Right atrium auricular region (tissue), 2 donors: Measurements from ENCODE around the gene CLIP1. TPM values are rescaled to one million over a fixed set of nuclear protein-coding genes. Genes with fewer than 3 reads are reported as not detected.
"Not testable (repeated sequence)": the region's sequence is repeated elsewhere in the genome, so short reads cannot be mapped to it uniquely, and the experiment has no call there.

Source experiments
- DNase-seq: peaks from one replicate; pipeline ENCODE4 v3.0.0-alpha.2; 2019; ENCODE audit warnings: low spot score
- H3K27ac ChIP-seq, 2 donors: fragments of 200-600 bp; sonication (generic); 1 replicate in 1 of 2; 2 replicates in 1 of 2; pipeline ENCODE4 v1.5.1; 2016 to 2019
- H3K27me3 ChIP-seq, 2 donors: fragments of 200-600 bp; sonication (generic); one replicate each; pipeline versions ENCODE4 v1.5.1 to v1.6.0; 2017 to 2019
- H3K36me3 ChIP-seq: fragments of 200-600 bp; sonication (generic); one replicate; pipeline ENCODE4 v1.5.1; 2016
- H3K4me1 ChIP-seq, 2 donors: fragments of 200-600 bp; sonication (generic); one replicate each; pipeline versions ENCODE4 v1.5.1 to v1.6.0; 2017 to 2019
- H3K4me3 ChIP-seq, 2 donors: fragments of 200-600 bp; sonication (generic); 1 replicate in 1 of 2; 2 replicates in 1 of 2; pipeline ENCODE4 v1.5.1; 2017 to 2019; ENCODE audit warnings: mild to moderate bottlenecking in 1 of 2, moderate library complexity in 1 of 2
- H3K9me3 ChIP-seq, 2 donors: fragments of 200-600 bp; sonication (generic); one replicate each; pipeline ENCODE4 v1.5.1; 2019
- total RNA-seq, 2 donors: library from RNA; depleted of rRNA; stranded (reverse); fragments of >200 nt; gene quantifications; one replicate each; pipeline ENCODE4 v1.1.0, GENCODE V29; 2016
- TF ChIP-seq, protein P1 (sequence below), 2 donors: fragments of 200-600 bp; sonication (generic); IDR thresholded peaks; one replicate each; pipeline ENCODE4 v1.5.1; 2019; ENCODE audit warnings: antibody characterized with exemption in 2 of 2

CLIP1 gene
- total RNA-seq, 2 donors from 2014 or later: 91.5 to 153 TPM

DNA sequence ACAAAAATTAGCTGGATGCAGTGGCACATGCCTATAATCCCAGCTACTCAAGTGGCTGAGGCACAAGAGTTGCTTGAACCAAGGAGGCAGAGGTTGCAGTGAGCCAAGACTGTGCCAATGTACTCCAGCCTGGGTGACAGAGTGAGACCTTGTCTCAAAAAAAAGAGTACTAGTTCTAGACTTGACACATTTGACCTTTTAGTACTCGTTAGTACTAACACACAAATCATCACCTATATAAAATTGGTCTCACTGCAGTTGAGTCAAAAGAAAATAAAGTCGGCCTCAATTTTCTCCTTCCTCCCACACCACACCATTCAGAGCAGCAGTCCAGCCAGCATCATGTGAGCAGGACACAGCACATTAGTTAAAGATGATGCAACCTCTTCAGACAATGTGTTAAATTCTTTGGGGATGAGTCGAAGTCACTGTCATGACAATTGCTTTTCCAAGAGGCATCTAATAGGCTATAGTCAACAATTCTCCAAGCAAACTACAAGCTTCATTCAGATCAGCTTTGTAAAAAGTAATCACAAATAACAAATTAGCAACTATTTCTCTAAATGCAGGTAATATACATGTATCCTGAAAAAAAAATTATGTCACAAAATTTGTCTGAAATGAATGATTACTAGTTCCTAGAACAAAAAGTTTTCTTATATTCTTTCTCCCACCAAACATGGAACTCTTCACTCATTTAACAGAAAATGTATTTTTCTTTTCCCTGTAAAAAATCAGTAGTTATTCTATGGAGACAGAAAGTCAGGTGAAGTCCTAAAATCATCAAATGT, 55.6 kb downstream of the CLIP1 start:
- no peaks in the 10 kb centered on the region for H3K9me3 ChIP-seq
- no peak overlapping the region for H3K4me3 ChIP-seq
- no peaks in the 10 kb centered on the region for H3K27me3 ChIP-seq
- H3K36me3 ChIP-seq: peaks cover 7% of the 10 kb centered on the region
- H3K4me1 ChIP-seq: peaks cover 0 to 46% of the 10 kb centered on the region in 2 donors
- peak overlapping the region; percentile 82 to 84 for H3K27ac ChIP-seq
- TF ChIP-seq, protein P1, sequence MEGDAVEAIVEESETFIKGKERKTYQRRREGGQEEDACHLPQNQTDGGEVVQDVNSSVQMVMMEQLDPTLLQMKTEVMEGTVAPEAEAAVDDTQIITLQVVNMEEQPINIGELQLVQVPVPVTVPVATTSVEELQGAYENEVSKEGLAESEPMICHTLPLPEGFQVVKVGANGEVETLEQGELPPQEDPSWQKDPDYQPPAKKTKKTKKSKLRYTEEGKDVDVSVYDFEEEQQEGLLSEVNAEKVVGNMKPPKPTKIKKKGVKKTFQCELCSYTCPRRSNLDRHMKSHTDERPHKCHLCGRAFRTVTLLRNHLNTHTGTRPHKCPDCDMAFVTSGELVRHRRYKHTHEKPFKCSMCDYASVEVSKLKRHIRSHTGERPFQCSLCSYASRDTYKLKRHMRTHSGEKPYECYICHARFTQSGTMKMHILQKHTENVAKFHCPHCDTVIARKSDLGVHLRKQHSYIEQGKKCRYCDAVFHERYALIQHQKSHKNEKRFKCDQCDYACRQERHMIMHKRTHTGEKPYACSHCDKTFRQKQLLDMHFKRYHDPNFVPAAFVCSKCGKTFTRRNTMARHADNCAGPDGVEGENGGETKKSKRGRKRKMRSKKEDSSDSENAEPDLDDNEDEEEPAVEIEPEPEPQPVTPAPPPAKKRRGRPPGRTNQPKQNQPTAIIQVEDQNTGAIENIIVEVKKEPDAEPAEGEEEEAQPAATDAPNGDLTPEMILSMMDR (IDR thresholded peaks at IDR 0.05): no peak
- DNase-seq: peak; percentile 63

DNA sequence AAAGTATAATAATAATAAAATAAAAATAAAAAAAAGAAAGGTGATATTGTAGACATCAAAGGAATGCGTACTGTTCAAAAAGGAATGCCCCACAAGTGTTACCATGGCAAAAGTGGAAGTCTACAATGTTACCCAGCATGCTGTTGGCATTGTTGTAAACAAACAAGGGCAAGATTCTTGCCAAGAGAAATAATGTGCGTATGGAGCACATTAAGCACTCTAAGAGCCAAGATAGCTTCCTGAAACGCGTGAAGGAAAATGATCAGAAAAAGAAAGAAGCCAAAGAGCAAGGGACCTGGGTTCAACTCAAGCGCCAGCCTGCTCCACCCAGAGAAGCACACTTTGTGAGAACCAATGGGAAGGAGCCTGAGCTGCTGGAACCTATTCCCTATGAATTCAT, 57.2 kb downstream of the CLIP1 start:
- H3K4me1 ChIP-seq: peaks cover 0 to 39% of the 10 kb centered on the region in 2 donors
- not testable (repeated sequence) for H3K9me3 ChIP-seq, H3K4me3 ChIP-seq, H3K27me3 ChIP-seq, DNase-seq
- H3K27ac ChIP-seq: peak overlapping the region; percentile 23 to 84
- H3K36me3 ChIP-seq: peaks cover 15% of the 10 kb centered on the region

DNA sequence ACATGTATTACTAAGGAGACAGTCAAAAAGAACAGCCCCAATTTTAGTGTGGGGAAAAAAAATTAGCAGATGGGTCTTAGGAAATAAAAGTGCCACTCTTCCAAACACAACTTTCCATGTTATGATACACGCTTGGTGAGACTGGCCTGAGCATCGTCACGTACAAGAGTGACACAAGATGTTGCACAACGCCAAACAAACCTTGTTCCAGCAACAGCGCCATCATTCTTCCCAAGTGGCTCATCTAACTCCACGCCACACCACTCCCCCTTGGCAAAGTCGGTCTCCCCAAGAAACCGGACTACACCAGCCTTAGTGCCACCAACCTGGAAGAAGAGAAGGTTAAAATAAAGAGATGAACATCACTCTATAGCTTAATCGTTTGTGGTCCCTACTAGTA, 58.7 kb downstream of the CLIP1 start:
- no peaks in the 10 kb centered on the region for H3K27me3 ChIP-seq
- peak overlapping the region in 1 of 2 donors; percentile 7 for H3K27ac ChIP-seq
- peaks cover 0 to 32% of the 10 kb centered on the region in 2 donors for H3K4me1 ChIP-seq
- no peaks in the 10 kb centered on the region for H3K9me3 ChIP-seq
- peak; percentile 81 for DNase-seq
- peaks cover 28% of the 10 kb centered on the region for H3K36me3 ChIP-seq
- no peak overlapping the region for H3K4me3 ChIP-seq
- TF ChIP-seq, protein P1 (IDR thresholded peaks at IDR 0.05): no peak

DNA sequence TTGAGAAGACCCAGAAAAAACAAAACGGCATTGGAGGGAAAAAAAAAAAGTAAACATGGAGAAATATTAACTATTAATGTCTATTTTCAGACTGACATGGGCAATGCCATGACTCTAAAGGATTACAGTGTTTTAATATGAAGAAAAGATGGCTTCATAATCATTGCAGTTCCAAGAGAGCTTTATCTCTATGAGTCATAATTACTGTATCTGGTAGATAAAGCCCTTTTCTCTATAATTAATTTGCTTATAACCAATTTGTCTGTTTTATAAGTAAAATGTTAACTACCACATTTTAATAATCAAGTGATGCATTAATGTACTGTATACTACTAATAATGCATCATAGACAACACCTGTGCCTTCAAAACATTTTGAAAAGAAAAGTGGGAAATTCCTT, 59.7 kb downstream of the CLIP1 start:
- TF ChIP-seq, protein P1 (IDR thresholded peaks at IDR 0.05): no peak
- Histone ChIP-seq H3K27ac (no peak overlapping the region), H3K9me3 (no peaks in the 10 kb centered on the region), H3K4me3 (no peak overlapping the region), H3K27me3 (no peaks in the 10 kb centered on the region), H3K4me1 (peaks cover 0 to 22% of the 10 kb centered on the region in 2 donors), H3K36me3 (peaks cover 28% of the 10 kb centered on the region)
- no peak for DNase-seq

DNA sequence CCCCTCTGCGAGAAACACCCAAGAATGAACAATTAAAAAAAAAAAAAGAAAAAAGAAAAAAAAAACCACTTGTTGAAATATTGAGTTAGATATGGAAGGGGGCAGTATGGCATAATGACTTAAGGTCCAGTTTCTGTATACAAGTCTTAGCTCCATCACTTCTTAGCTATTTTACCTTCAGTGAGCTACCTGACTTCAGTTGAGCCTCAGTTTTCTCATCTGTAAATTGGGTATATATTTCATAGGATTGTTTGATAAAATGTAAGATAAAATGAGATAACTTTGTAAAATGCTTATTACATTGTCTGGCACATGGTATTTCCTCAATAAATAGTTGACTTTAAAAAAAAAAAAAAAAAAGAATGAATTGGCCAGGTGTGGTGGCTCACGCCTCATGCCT, 64.1 kb downstream of the CLIP1 start:
- not testable (repeated sequence) for H3K27me3 ChIP-seq, H3K9me3 ChIP-seq, H3K4me1 ChIP-seq, H3K27ac ChIP-seq, H3K4me3 ChIP-seq, DNase-seq
- peaks cover 55% of the 10 kb centered on the region for H3K36me3 ChIP-seq

DNA sequence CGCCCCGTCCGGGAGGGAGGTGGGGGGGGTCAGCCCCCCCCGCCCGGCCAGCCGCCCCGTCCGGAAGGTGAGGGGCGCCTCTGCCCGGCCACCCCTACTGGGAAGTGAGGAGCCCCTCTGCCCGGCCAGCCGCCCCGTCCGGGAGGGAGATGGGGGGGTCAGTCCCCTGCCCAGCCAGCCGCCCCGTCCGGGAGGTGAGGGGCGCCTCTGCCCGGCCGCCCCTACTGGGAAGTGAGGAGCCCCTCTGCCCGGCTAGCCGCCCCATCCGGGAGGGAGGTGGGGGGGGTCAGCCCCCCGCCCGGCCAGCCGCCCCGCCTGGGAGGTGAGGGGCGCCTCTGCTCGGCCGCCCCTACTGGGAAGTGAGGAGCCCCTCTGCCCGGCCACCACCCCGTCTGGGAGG, 64.9 kb downstream of the CLIP1 start:
- not testable (repeated sequence) for H3K4me3 ChIP-seq, H3K9me3 ChIP-seq, H3K27me3 ChIP-seq, DNase-seq, H3K4me1 ChIP-seq, H3K27ac ChIP-seq
- H3K36me3 ChIP-seq: peaks cover 63% of the 10 kb centered on the region

DNA sequence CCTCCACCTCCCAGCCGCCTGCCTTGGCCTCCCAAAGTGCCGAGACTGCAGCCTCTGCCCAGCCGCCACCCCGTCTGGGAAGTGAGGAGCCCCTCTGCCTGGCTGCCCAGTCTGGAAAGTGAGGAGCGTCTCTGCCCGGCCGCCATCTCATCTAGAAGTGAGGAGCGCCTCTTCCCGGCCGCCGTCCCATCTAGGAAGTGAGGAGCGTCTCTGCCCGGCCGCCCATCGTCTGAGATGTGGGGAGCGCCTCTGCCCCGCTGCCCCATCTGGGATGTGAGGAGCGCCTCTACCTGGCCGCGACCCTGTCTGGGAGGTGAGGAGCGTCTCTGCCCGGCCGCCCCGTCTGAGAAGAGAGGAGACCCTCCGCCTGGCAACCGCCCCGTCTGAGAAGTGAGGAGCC, 65.5 kb downstream of the CLIP1 start:
- not testable (repeated sequence) for H3K9me3 ChIP-seq, H3K27me3 ChIP-seq, H3K27ac ChIP-seq, DNase-seq, H3K4me3 ChIP-seq, H3K4me1 ChIP-seq
- peaks cover 69% of the 10 kb centered on the region for H3K36me3 ChIP-seq

DNA sequence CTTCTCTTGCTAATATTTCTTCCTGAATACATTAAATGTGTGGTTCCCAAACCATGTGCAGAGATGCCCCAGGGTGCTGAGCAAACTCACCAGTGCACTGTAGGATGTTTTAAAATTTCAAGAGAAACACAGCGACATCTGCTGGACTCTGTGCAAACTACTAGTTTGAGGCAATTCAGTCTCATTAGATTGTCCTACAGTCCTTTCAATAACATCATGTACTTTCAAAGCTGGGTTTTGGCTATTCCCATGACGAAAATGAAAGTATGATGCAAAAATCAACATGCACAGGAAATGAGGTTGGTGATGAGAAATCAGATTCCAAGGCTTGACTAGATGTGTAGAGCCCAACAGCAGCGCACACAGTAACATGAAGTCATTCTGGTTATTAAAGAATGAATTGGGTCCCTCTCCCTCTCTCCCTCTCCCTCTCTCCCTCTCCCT, 66.3 kb downstream of the CLIP1 start:
- H3K27ac ChIP-seq: no peak overlapping the region
- DNase-seq: no peak
- no peaks in the 10 kb centered on the region for H3K9me3 ChIP-seq
- H3K36me3 ChIP-seq: peaks cover 65% of the 10 kb centered on the region
- H3K27me3 ChIP-seq: no peaks in the 10 kb centered on the region
- no peak overlapping the region for H3K4me3 ChIP-seq
- TF ChIP-seq, protein P1 (IDR thresholded peaks at IDR 0.05): peak; percentile 59 to 75
- H3K4me1 ChIP-seq: peaks cover 0 to 3% of the 10 kb centered on the region in 2 donors
